ENCODE data around the gene NLGN1. TPM values are rescaled to one million over a fixed set of nuclear protein-coding genes. Genes with fewer than 3 reads are reported as not detected.

Gene NLGN1
- total RNA-seq, 1 experiment from 2014 or later, result not detected

GRCh38 chr3:174268061-174268460 lies 870.5 kb downstream of the NLGN1 start:
- TF ChIP-seq CTCF (IDR thresholded peaks at IDR 0.05; ENCODE audit: unreplicated experiment), result no peak
- DNase-seq (ENCODE audit: unreplicated experiment), result no peak
- H3K4me3 Mint-ChIP-seq (ENCODE audit: unreplicated experiment), result no peak overlapping the region
- H3K36me3 Mint-ChIP-seq (ENCODE audit: insufficient read depth, unreplicated experiment), result no peaks in the 10 kb centered on the region
- H3K4me1 Mint-ChIP-seq (ENCODE audit: insufficient read depth, unreplicated experiment), result no peaks in the 10 kb centered on the region
- no peaks in the 10 kb centered on the region for H3K27me3 Mint-ChIP-seq (ENCODE audit: insufficient read depth, unreplicated experiment)
- POLR2A ChIA-PET, result no interaction called here
- CTCF ChIA-PET, result interaction anchor here (0.6 kb wide), 1 partner anchor 30 kb away, joined by 4 read pairs; no protein-coding TSS in a partner anchor
- no TSS peak for BruUV-seq (replicated peaks)
- no peaks in the 10 kb centered on the region for H3K9me3 Mint-ChIP-seq (ENCODE audit: unreplicated experiment)
- intact Hi-C loops (cut with micrococcal nuclease), result no loop called here
- no peak overlapping the region for H3K27ac Mint-ChIP-seq (ENCODE audit: low read depth, unreplicated experiment)

- ChIA-PET CTCF (interaction anchor here (0.6 kb wide), 1 partner anchor 31 kb away, joined by 4 read pairs; no protein-coding TSS in a partner anchor), POLR2A (interaction anchor here (0.6 kb wide), 1 partner anchor 71 kb away, joined by 3 read pairs; no protein-coding TSS in a partner anchor)
- intact Hi-C loops (cut with micrococcal nuclease), result no loop called here
- Mint-ChIP-seq H3K9me3 (ENCODE audit: unreplicated experiment) (no peaks in the 10 kb centered on the region), H3K27me3 (ENCODE audit: insufficient read depth, unreplicated experiment) (no peaks in the 10 kb centered on the region), H3K36me3 (ENCODE audit: insufficient read depth, unreplicated experiment) (no peaks in the 10 kb centered on the region), H3K4me1 (ENCODE audit: insufficient read depth, unreplicated experiment) (no peaks in the 10 kb centered on the region), H3K4me3 (ENCODE audit: unreplicated experiment) (no peak overlapping the region), H3K27ac (ENCODE audit: low read depth, unreplicated experiment) (no peak overlapping the region)
- no peak for TF ChIP-seq CTCF (IDR thresholded peaks at IDR 0.05; ENCODE audit: unreplicated experiment)
- no peak for DNase-seq (ENCODE audit: unreplicated experiment)
- no TSS peak for BruUV-seq (replicated peaks)
Measured at GRCh38 chr3:174268586-174268985, 871.0 kb downstream of the NLGN1 start.

- POLR2A ChIA-PET, result interaction anchor here (0.5 kb wide), 1 partner anchor 548 kb away, joined by 4 read pairs; no protein-coding TSS in a partner anchor
Measured at GRCh38 chr3:174270841-174271240, 873.3 kb downstream of the NLGN1 start.

GRCh38 chr3:174275336-174275735 lies 877.8 kb downstream of the NLGN1 start:
- POLR2A ChIA-PET, result no interaction called here
- Mint-ChIP-seq H3K9me3 (ENCODE audit: unreplicated experiment) (no peaks in the 10 kb centered on the region), H3K36me3 (ENCODE audit: insufficient read depth, unreplicated experiment) (no peaks in the 10 kb centered on the region), H3K27me3 (ENCODE audit: insufficient read depth, unreplicated experiment) (no peaks in the 10 kb centered on the region), H3K4me1 (ENCODE audit: insufficient read depth, unreplicated experiment) (no peaks in the 10 kb centered on the region), H3K4me3 (ENCODE audit: unreplicated experiment) (no peak overlapping the region), H3K27ac (ENCODE audit: low read depth, unreplicated experiment) (no peak overlapping the region)
- TF ChIP-seq CTCF (IDR thresholded peaks at IDR 0.05; ENCODE audit: unreplicated experiment), result no peak
- BruUV-seq (replicated peaks), result no TSS peak
- CTCF ChIA-PET, result no interaction called here
- intact Hi-C loops (cut with micrococcal nuclease), result no loop called here
- no peak for DNase-seq (ENCODE audit: unreplicated experiment)

More at GRCh38 chr3:174270841-174271240, 873.3 kb downstream of the NLGN1 start:
- no TSS peak for BruUV-seq (replicated peaks)
- Mint-ChIP-seq H3K36me3 (ENCODE audit: insufficient read depth, unreplicated experiment) (no peaks in the 10 kb centered on the region), H3K9me3 (ENCODE audit: unreplicated experiment) (no peaks in the 10 kb centered on the region), H3K4me3 (ENCODE audit: unreplicated experiment) (no peak overlapping the region), H3K27ac (ENCODE audit: low read depth, unreplicated experiment) (no peak overlapping the region), H3K4me1 (ENCODE audit: insufficient read depth, unreplicated experiment) (no peaks in the 10 kb centered on the region), H3K27me3 (ENCODE audit: insufficient read depth, unreplicated experiment) (no peaks in the 10 kb centered on the region)
- TF ChIP-seq CTCF (IDR thresholded peaks at IDR 0.05; ENCODE audit: unreplicated experiment), result no peak
- CTCF ChIA-PET, result interaction anchor here (0.8 kb wide), 1 partner anchor 194 kb away, joined by 3 read pairs; no protein-coding TSS in a partner anchor
- intact Hi-C loops (cut with micrococcal nuclease), result no loop called here
- DNase-seq (ENCODE audit: unreplicated experiment), result peak; percentile 35

All from MCF 10A (cell line).